Activated T-helper 17 cell treated with anti-CD3 and anti-CD28 coated beads, Interleukin-2, amount 50 U/mL, for 72 hours (primary cell): ENCODE data around the gene HOXB1. TPM values are rescaled to one million over a fixed set of nuclear protein-coding genes. Genes with fewer than 3 reads are reported as not detected.

Source experiments
- ATAC-seq: fragments of 150-1000 bp; cut with Tn5 transposase; replicated peaks from 2 replicates; pipeline ENCODE4 v1.10.0; 2021; ENCODE audit warnings: mild to moderate bottlenecking, moderate library complexity
- H3K27ac Mint-ChIP-seq: one replicate; pipeline ENCODE4 v1.8.0; 2022; ENCODE audit warnings: mixed read lengths
- H3K27me3 Mint-ChIP-seq: one replicate; pipeline ENCODE4 v1.8.0; 2022; ENCODE audit warnings: mixed read lengths
- H3K36me3 Mint-ChIP-seq: one replicate; pipeline ENCODE4 v1.8.0; 2022; ENCODE audit warnings: low read depth, mild to moderate bottlenecking, mixed read lengths
- H3K4me1 Mint-ChIP-seq: one replicate; pipeline ENCODE4 v1.8.0; 2022; ENCODE audit warnings: mixed read lengths
- H3K4me3 Mint-ChIP-seq: one replicate; pipeline ENCODE4 v1.8.0; 2022; ENCODE audit warnings: mild to moderate bottlenecking, mixed read lengths
- H3K9me3 Mint-ChIP-seq: one replicate; pipeline ENCODE4 v1.8.0; 2022; ENCODE audit warnings: mixed read lengths
- total RNA-seq, 2 donors: library from RNA; stranded (reverse); gene quantifications; one replicate each; pipeline ENCODE4 v1.2.3, GENCODE V29; 2022

The HOXB1 gene
- total RNA-seq, 2 donors from 2014 or later, result not detected

- no peaks in the 10 kb centered on the region for H3K4me1 Mint-ChIP-seq
- ATAC-seq, result no peak
- no peak overlapping the region for H3K4me3 Mint-ChIP-seq
- no peak overlapping the region for H3K27ac Mint-ChIP-seq
- H3K27me3 Mint-ChIP-seq, result peaks cover 16% of the 10 kb centered on the region
- H3K9me3 Mint-ChIP-seq, result no peaks in the 10 kb centered on the region
- H3K36me3 Mint-ChIP-seq, result no peaks in the 10 kb centered on the region
Observed at GRCh38 chr17:48529683-48530009, 1.2 kb downstream of the HOXB1 start.

DNA sequence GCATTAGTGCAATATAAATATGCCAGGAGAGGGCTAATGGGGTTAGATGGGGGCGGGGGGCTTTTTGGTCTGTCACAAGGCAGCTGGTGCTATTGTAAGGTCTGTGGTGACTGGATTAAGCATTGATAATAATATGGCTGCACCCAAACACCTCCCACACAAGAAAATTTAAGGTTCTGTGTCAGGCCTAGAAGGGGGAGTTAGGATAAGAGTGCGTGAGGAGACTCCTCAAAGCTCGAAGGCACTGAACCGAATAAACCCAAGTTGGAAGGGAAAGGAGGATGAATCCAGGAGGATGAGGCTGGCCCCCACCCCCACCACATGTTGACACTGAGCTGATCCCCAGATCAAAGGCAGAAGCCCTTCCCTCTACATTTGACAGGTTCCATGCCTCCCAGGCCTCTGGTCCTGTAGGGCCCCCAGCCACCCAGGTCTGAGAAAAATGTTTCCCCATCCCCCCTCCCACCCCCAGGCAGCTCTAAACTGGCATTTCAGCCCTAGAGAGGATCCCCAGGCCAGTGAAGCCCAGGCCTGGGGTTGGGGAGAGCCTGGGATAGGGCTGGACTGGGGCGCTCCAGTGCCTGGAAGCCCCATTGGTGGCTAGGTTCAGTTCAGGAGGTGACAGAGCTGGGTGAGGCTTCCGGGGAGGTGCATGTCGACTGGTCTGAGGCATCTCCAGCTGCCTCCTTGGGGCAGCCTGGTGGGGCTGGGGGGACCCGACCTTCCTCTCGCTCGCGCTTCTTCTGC lies 1.7 kb downstream of the HOXB1 start:
- H3K27me3 Mint-ChIP-seq, result peaks cover 18% of the 10 kb centered on the region

GRCh38 chr17:48528153-48528935 lies 2.5 kb downstream of the HOXB1 start:
- no peak for ATAC-seq
- peak overlapping the region; percentile 28 for H3K27ac Mint-ChIP-seq
- no peaks in the 10 kb centered on the region for H3K4me1 Mint-ChIP-seq
- no peaks in the 10 kb centered on the region for H3K36me3 Mint-ChIP-seq
- H3K4me3 Mint-ChIP-seq, result no peak overlapping the region
- no peaks in the 10 kb centered on the region for H3K9me3 Mint-ChIP-seq
- peaks cover 23% of the 10 kb centered on the region for H3K27me3 Mint-ChIP-seq

More for the DNA sequence above, 1.7 kb downstream of the HOXB1 start:
- no peaks in the 10 kb centered on the region for H3K9me3 Mint-ChIP-seq
- H3K4me1 Mint-ChIP-seq, result no peaks in the 10 kb centered on the region
- H3K4me3 Mint-ChIP-seq, result no peak overlapping the region
- ATAC-seq, result no peak
- no peak overlapping the region for H3K27ac Mint-ChIP-seq
- no peaks in the 10 kb centered on the region for H3K36me3 Mint-ChIP-seq

GRCh38 chr17:48527547-48527932 lies 3.3 kb downstream of the HOXB1 start:
- no peak for ATAC-seq
- Mint-ChIP-seq H3K27me3 (peaks cover 27% of the 10 kb centered on the region), H3K27ac (no peak overlapping the region)

DNA sequence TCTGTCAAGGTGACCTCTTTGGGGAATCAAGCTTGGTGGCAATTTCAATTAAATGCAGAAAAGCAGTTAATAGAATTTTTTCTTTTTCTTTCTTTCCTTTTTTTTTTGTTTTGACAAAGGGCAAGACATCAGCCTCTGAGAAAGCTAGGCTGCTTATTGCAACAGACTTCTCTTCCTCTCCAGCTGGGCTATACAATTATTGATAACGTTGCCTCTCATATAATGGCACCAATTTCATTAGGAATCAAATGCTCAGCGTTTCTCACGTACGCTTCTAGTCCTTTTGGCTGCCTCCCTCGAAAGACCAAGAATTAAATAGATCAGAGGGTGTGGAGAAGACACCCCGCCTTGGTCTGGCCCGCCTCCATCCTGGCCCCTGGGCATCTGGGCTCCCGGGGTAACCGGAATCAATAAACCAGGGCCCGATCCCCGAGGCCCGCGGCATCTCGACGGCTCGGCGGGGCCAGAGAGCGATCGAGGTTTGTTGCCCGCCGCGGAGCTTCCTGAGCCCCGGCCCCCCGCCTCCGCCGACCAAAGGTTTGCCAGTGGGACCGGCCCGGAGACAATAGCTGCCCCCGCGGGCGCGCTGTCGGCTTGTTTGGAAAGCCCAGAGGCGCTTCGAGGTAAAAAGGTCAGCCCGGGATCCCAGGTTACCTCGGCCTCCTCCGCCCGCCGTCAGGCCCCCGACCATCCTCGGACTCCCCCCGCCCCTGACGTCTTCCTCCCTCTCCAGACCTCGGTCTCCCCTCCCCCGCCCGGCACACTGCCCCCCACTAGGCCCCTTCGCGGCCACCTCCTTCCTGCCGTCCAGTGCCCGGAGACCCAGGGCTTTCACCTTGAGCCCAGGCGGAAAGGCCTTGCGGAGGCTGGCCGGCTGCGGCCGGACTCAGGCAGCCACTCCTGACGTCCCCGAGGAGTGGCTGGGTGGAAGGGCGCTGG lies 3.9 kb downstream of the HOXB1 start:
- no peaks in the 10 kb centered on the region for H3K4me1 Mint-ChIP-seq
- no peak for ATAC-seq
- H3K36me3 Mint-ChIP-seq, result no peaks in the 10 kb centered on the region
- no peak overlapping the region for H3K4me3 Mint-ChIP-seq
- H3K27me3 Mint-ChIP-seq, result peaks cover 30% of the 10 kb centered on the region
- no peaks in the 10 kb centered on the region for H3K9me3 Mint-ChIP-seq
- no peak overlapping the region for H3K27ac Mint-ChIP-seq

More at GRCh38 chr17:48527547-48527932, 3.3 kb downstream of the HOXB1 start:
- Mint-ChIP-seq H3K36me3 (no peaks in the 10 kb centered on the region), H3K9me3 (no peaks in the 10 kb centered on the region), H3K4me3 (no peak overlapping the region), H3K4me1 (no peaks in the 10 kb centered on the region)

GRCh38 chr17:48523010-48523409 lies 7.8 kb downstream of the HOXB1 start:
- Mint-ChIP-seq H3K9me3 (no peaks in the 10 kb centered on the region), H3K36me3 (no peaks in the 10 kb centered on the region), H3K4me1 (no peaks in the 10 kb centered on the region), H3K27ac (no peak overlapping the region), H3K27me3 (peaks cover 39% of the 10 kb centered on the region), H3K4me3 (no peak overlapping the region)
- no peak for ATAC-seq

GRCh38 chr17:48522031-48522653 lies 8.7 kb downstream of the HOXB1 start:
- peaks cover 39% of the 10 kb centered on the region for H3K27me3 Mint-ChIP-seq

DNA sequence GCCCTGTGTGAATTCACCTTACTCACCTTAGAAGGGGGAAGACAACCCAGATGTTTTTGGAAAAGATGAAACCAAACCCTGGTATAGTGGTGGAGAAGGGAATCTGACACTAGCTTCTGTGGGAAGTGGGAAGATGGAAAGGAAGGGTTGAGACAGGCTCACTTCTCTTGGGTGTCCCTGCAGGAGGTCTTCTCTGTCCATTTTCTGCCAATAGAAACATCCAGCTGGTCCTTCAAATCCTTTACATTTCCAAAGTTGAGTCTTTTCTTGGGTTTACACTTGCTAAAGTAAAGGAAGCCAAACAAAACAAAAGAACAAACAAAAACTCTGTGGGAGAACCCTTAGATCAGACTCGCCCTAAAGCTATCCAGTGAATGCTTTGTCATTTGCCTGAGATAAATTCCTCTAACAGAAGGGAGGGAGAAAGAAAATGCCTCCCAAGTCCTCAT lies 10.2 kb downstream of the HOXB1 start:
- H3K27ac Mint-ChIP-seq, result no peak overlapping the region
- H3K9me3 Mint-ChIP-seq, result no peaks in the 10 kb centered on the region
- no peaks in the 10 kb centered on the region for H3K36me3 Mint-ChIP-seq
- H3K27me3 Mint-ChIP-seq, result peaks cover 35% of the 10 kb centered on the region
- no peak for ATAC-seq
- H3K4me3 Mint-ChIP-seq, result no peak overlapping the region
- H3K4me1 Mint-ChIP-seq, result no peaks in the 10 kb centered on the region

More at GRCh38 chr17:48522031-48522653, 8.7 kb downstream of the HOXB1 start:
- no peaks in the 10 kb centered on the region for H3K4me1 Mint-ChIP-seq
- no peak for ATAC-seq
- H3K36me3 Mint-ChIP-seq, result no peaks in the 10 kb centered on the region
- H3K27ac Mint-ChIP-seq, result no peak overlapping the region
- H3K9me3 Mint-ChIP-seq, result no peaks in the 10 kb centered on the region
- no peak overlapping the region for H3K4me3 Mint-ChIP-seq

DNA sequence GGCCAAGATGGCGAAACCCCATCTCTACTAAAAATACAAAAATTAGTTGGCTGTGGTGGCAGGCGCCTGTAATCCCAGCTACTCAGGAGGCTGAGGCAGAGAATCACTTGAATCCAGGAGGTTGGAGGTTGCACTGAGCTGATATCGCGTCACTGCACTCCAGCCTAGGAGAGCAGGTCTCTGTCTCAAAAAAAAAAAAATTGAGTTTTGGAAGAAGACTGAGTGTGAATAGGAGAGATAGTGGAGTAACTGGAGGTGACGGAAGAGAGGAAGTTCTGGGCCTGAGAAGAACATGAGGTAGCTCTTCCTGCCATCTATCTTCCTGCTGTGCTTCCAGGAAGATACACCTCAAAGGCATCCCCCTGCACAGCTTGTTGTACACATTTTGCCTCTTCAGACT lies 11.4 kb downstream of the HOXB1 start:
- Mint-ChIP-seq H3K27ac (no peak overlapping the region), H3K4me1 (no peaks in the 10 kb centered on the region), H3K36me3 (no peaks in the 10 kb centered on the region)

GRCh38 chr17:48517478-48517877 lies 13.3 kb downstream of the HOXB1 start:
- H3K27ac Mint-ChIP-seq, result no peak overlapping the region
- no peaks in the 10 kb centered on the region for H3K36me3 Mint-ChIP-seq
- no peaks in the 10 kb centered on the region for H3K9me3 Mint-ChIP-seq
- H3K4me1 Mint-ChIP-seq, result peaks cover 12% of the 10 kb centered on the region
- no peak overlapping the region for H3K4me3 Mint-ChIP-seq
- ATAC-seq, result no peak
- peaks cover 26% of the 10 kb centered on the region for H3K27me3 Mint-ChIP-seq

More for the DNA sequence above, 11.4 kb downstream of the HOXB1 start:
- peaks cover 34% of the 10 kb centered on the region for H3K27me3 Mint-ChIP-seq
- H3K9me3 Mint-ChIP-seq, result no peaks in the 10 kb centered on the region
- no peak overlapping the region for H3K4me3 Mint-ChIP-seq
- ATAC-seq, result no peak

- no peak overlapping the region for H3K27ac Mint-ChIP-seq
- no peaks in the 10 kb centered on the region for H3K36me3 Mint-ChIP-seq
- peaks cover 12% of the 10 kb centered on the region for H3K4me1 Mint-ChIP-seq
- ATAC-seq, result no peak
- peaks cover 20% of the 10 kb centered on the region for H3K27me3 Mint-ChIP-seq
- H3K4me3 Mint-ChIP-seq, result no peak overlapping the region
- H3K9me3 Mint-ChIP-seq, result no peaks in the 10 kb centered on the region
Observed at GRCh38 chr17:48515925-48516900, 14.6 kb downstream of the HOXB1 start.

- no peak for ATAC-seq
- peaks cover 20% of the 10 kb centered on the region for H3K4me1 Mint-ChIP-seq
- peaks cover 13% of the 10 kb centered on the region for H3K27me3 Mint-ChIP-seq
- no peak overlapping the region for H3K4me3 Mint-ChIP-seq
- peak overlapping the region; percentile 33 for H3K27ac Mint-ChIP-seq
- no peaks in the 10 kb centered on the region for H3K36me3 Mint-ChIP-seq
- H3K9me3 Mint-ChIP-seq, result no peaks in the 10 kb centered on the region
Observed at GRCh38 chr17:48514477-48514876, 16.3 kb downstream of the HOXB1 start.
